H1 (cell line): Measurements from ENCODE around the gene ST3GAL2. TPM values are rescaled to one million over a fixed set of nuclear protein-coding genes. Genes with fewer than 3 reads are reported as not detected.

Experiments
- CTCF ChIA-PET: fragments of 300-600 bp; sonication (Branson Sonifier 250); formaldehyde crosslinking; loops from one replicate; lab custom pipeline; 2021; ENCODE audit not compliant: partially characterized antibody; lab: Charles Lee
- POLR2A ChIA-PET: fragments of 300-600 bp; sonication (Branson Sonifier 250); formaldehyde crosslinking; loops from one replicate; lab custom pipeline; 2021; ENCODE audit warnings: inconsistent platforms; ENCODE audit not compliant: partially characterized antibody; lab: Charles Lee
- DNase-seq, 2 experiments: peaks; one replicate each; pipeline versions ENCODE4 v3.0.0 to v3.0.0-alpha.2; 2010 to 2022; ENCODE audit warnings: low spot score in 2 of 2, low read depth in 1 of 2, mixed read lengths in 1 of 2
- FAIRE-seq: peaks from 2 replicates; lab custom pipeline; 2011; peaks lifted over from hg19 to GRCh38; lab: Jason Lieb, UNC
- H2AFZ ChIP-seq: 2 replicates; pipeline ENCODE4 v1.8.1; 2012; ENCODE audit warnings: low read length, inconsistent platforms
- H2AK5ac ChIP-seq: 2 replicates; pipeline ENCODE4 v1.6.1; 2013; ENCODE audit warnings: low read depth, low read length
- H2BK120ac ChIP-seq: replicated peaks from 2 replicates; pipeline ENCODE3; 2013; ENCODE audit warnings: low read depth, low read length, inconsistent platforms
- H2BK12ac ChIP-seq: 2 replicates; pipeline ENCODE4 v1.6.1; 2013; ENCODE audit warnings: low read depth, low read length
- H2BK15ac ChIP-seq: 2 replicates; pipeline ENCODE4 v1.6.1; 2013; ENCODE audit warnings: low read length
- H2BK20ac ChIP-seq: 2 replicates; pipeline ENCODE4 v1.6.1; 2013; ENCODE audit warnings: low read length
- H2BK5ac ChIP-seq: 2 replicates; pipeline ENCODE4 v1.6.1; 2013; ENCODE audit warnings: low read depth, low read length
- H3K14ac ChIP-seq: 2 replicates; pipeline ENCODE4 v1.6.1; 2013; ENCODE audit warnings: inconsistent platforms; ENCODE audit not compliant: insufficient read length
- H3K18ac ChIP-seq: 2 replicates; pipeline ENCODE4 v1.6.1; 2013; ENCODE audit warnings: low read length; ENCODE audit errors: extremely low read depth
- H3K23ac ChIP-seq: 2 replicates; pipeline ENCODE4 v1.6.1; 2013; ENCODE audit warnings: inconsistent platforms; ENCODE audit not compliant: insufficient read length
- H3K23me2 ChIP-seq: 2 replicates; pipeline ENCODE4 v1.6.1; 2013; ENCODE audit warnings: low read depth, low read length
- H3K27ac ChIP-seq: 2 replicates; pipeline ENCODE4 v1.6.1; 2011; ENCODE audit warnings: low read depth, low read length, inconsistent platforms
- H3K27me3 ChIP-seq, 4 experiments: replicated peaks in 1 of 4; 1 replicate in 1 of 4; 2 replicates in 3 of 4; pipeline versions ENCODE4 v1.6.1 to v1.8.1; 2011 to 2013; ENCODE audit warnings: low read length in 3 of 4, mild to moderate bottlenecking in 3 of 4, inconsistent platforms in 2 of 4, mixed read lengths in 2 of 4, moderate library complexity in 1 of 4; ENCODE audit not compliant: control insufficient read depth in 3 of 4, insufficient read depth in 3 of 4; ENCODE audit errors: extremely low read depth in 1 of 4
- H3K36me3 ChIP-seq, 4 experiments: 2 replicates each; pipeline versions ENCODE4 v1.6.1 to v1.8.1; 2011 to 2013; ENCODE audit warnings: mild to moderate bottlenecking in 4 of 4, low read length in 3 of 4, moderate library complexity in 2 of 4, control low read depth in 1 of 4, inconsistent platforms in 1 of 4; ENCODE audit not compliant: insufficient read depth in 4 of 4, control insufficient read depth in 2 of 4
- H3K4ac ChIP-seq: replicated peaks from 2 replicates; pipeline ENCODE3; 2013; ENCODE audit warnings: low read length, low read depth, mixed read lengths, inconsistent platforms; ENCODE audit not compliant: insufficient read length
- H3K4me1 ChIP-seq, 4 experiments: replicated peaks in 1 of 4; 1 replicate in 1 of 4; 2 replicates in 3 of 4; pipeline versions ENCODE4 v1.6.1 to v1.8.1; 2011 to 2013; ENCODE audit warnings: low read length in 3 of 4, inconsistent platforms in 2 of 4, mixed read lengths in 1 of 4; ENCODE audit not compliant: insufficient read depth in 4 of 4, control insufficient read depth in 3 of 4
- H3K4me2 ChIP-seq, 2 experiments: 2 replicates each; pipeline versions ENCODE4 v1.6.1 to v1.8.1; 2011 to 2013; ENCODE audit warnings: low read depth in 2 of 2, low read length in 2 of 2, control low read depth in 1 of 2, inconsistent platforms in 1 of 2, mild to moderate bottlenecking in 1 of 2; ENCODE audit not compliant: insufficient read depth in 1 of 2
- H3K4me3 ChIP-seq, 4 experiments: fragments of 200-600, 300-600 bp in 1 of 4; sonication (generic), shearing (Covaris generic), sonication (Bioruptor Twin) in 1 of 4; 2 replicates each; pipeline versions ENCODE4 v1.5.1 to v1.8.1; 2011 to 2016; ENCODE audit warnings: low read length in 4 of 4, low read depth in 3 of 4, control low read depth in 2 of 4, inconsistent platforms in 2 of 4, mild to moderate bottlenecking in 2 of 4, mixed read lengths in 1 of 4, moderate library complexity in 1 of 4; ENCODE audit not compliant: insufficient read depth in 2 of 4; ENCODE audit errors: extremely low read depth in 1 of 4
- H3K56ac ChIP-seq: replicated peaks from 2 replicates; pipeline ENCODE3; 2013; ENCODE audit warnings: low read depth, mild to moderate bottlenecking, mixed read lengths, low read length, inconsistent platforms; ENCODE audit not compliant: insufficient read length
- H3K79me1 ChIP-seq: 2 replicates; pipeline ENCODE4 v1.6.1; 2013; ENCODE audit warnings: low read depth, low read length, control low read depth
- H3K79me2 ChIP-seq, 2 experiments: 2 replicates each; pipeline versions ENCODE4 v1.6.1 to v1.8.1; 2012 to 2013; ENCODE audit warnings: low read length in 2 of 2, mild to moderate bottlenecking in 2 of 2, inconsistent platforms in 1 of 2; ENCODE audit not compliant: insufficient read depth in 2 of 2, control insufficient read depth in 1 of 2
- H3K9ac ChIP-seq, 4 experiments: replicated peaks in 1 of 4; 1 replicate in 1 of 4; 2 replicates in 3 of 4; pipeline versions ENCODE4 v1.6.1 to v1.8.1; 2011 to 2013; ENCODE audit warnings: low read depth in 3 of 4, low read length in 3 of 4, control low read depth in 2 of 4, mild to moderate bottlenecking in 2 of 4, moderate library complexity in 2 of 4, inconsistent platforms in 1 of 4; ENCODE audit errors: extremely low read depth in 1 of 4
- H3K9me3 ChIP-seq, 2 experiments: 2 replicates each; pipeline versions ENCODE4 v1.6.1 to v1.8.1; 2012 to 2013; ENCODE audit warnings: mild to moderate bottlenecking in 2 of 2, moderate library complexity in 2 of 2, control low read depth in 1 of 2, inconsistent platforms in 1 of 2, low read depth in 1 of 2, low read length in 1 of 2, mixed read lengths in 1 of 2; ENCODE audit not compliant: insufficient read depth in 2 of 2
- H4K20me1 ChIP-seq, 2 experiments: replicated peaks in 1 of 2; 2 replicates each; pipeline versions ENCODE3 to v1.8.1; 2011 to 2013; ENCODE audit warnings: inconsistent platforms in 2 of 2, low read length in 2 of 2, mild to moderate bottlenecking in 1 of 2; ENCODE audit not compliant: insufficient read depth in 2 of 2, control insufficient read depth in 1 of 2
- H4K5ac ChIP-seq: 2 replicates; pipeline ENCODE4 v1.6.1; 2013; ENCODE audit warnings: low read length, low read depth, mixed read lengths, inconsistent platforms; ENCODE audit not compliant: insufficient read length
- H4K8ac ChIP-seq: 2 replicates; pipeline ENCODE4 v1.8.0; 2013; ENCODE audit warnings: mild to moderate bottlenecking, moderate library complexity, low read length, inconsistent platforms; ENCODE audit not compliant: insufficient read depth; ENCODE audit errors: extremely low read depth
- H4K91ac ChIP-seq: replicated peaks from 2 replicates; pipeline ENCODE3; 2013; ENCODE audit warnings: low read length, mixed read lengths, inconsistent platforms; ENCODE audit not compliant: insufficient read length
- CREB1 ChIP-seq: IDR thresholded peaks from 2 replicates; pipeline ENCODE4 v1.6.1; 2012; ENCODE audit warnings: inconsistent platforms
- CTCF ChIP-seq, 3 experiments: IDR thresholded peaks; 1 replicate in 2 of 3; 2 replicates in 1 of 3; pipeline versions ENCODE4 v1.5.1 to v1.6.1; 2011; ENCODE audit warnings: low read length in 3 of 3, mild to moderate bottlenecking in 3 of 3, inconsistent platforms in 2 of 3, low read depth in 1 of 3, moderate library complexity in 1 of 3; ENCODE audit not compliant: insufficient read depth in 1 of 3; ENCODE audit errors: control extremely low read depth in 1 of 3
- EP300 ChIP-seq, 2 experiments: IDR thresholded peaks; 1 replicate in 1 of 2; 2 replicates in 1 of 2; pipeline ENCODE4 v1.6.1; 2011 to 2012; ENCODE audit warnings: low read depth in 2 of 2, low read length in 2 of 2, mild to moderate bottlenecking in 2 of 2, borderline replicate concordance in 1 of 2, inconsistent platforms in 1 of 2, moderate library complexity in 1 of 2
- FOSL1 ChIP-seq: IDR thresholded peaks from 2 replicates; pipeline ENCODE4 v1.6.1; 2011; ENCODE audit warnings: mild to moderate bottlenecking, low read depth, low read length, moderate library complexity; ENCODE audit not compliant: insufficient read depth
- GABPA ChIP-seq: IDR thresholded peaks from 2 replicates; pipeline ENCODE4 v1.6.1; 2011; ENCODE audit warnings: mild to moderate bottlenecking, low read length, moderate library complexity, borderline replicate concordance; ENCODE audit not compliant: insufficient read depth
- JUN ChIP-seq: IDR thresholded peaks from 2 replicates; pipeline ENCODE4 v1.6.1; 2011; ENCODE audit warnings: low read depth, mild to moderate bottlenecking, improper control_type of control experiment, low read length
- JUND ChIP-seq: IDR thresholded peaks from 2 replicates; pipeline ENCODE4 v1.6.1; 2011; ENCODE audit warnings: mild to moderate bottlenecking, improper control_type of control experiment, low read length
- RAD21 ChIP-seq, 2 experiments: IDR thresholded peaks in 1 of 2; conservative IDR thresholded peaks in 1 of 2; 2 replicates each; pipeline ENCODE4 v1.6.1; 2011; ENCODE audit warnings: low read depth in 2 of 2, low read length in 2 of 2, improper control_type of control experiment in 1 of 2, inconsistent platforms in 1 of 2, mild to moderate bottlenecking in 1 of 2, moderate library complexity in 1 of 2
- RXRA ChIP-seq: IDR thresholded peaks from 2 replicates; pipeline ENCODE4 v1.6.1; 2011; ENCODE audit warnings: low read depth, mild to moderate bottlenecking, low read length, moderate library complexity; ENCODE audit not compliant: insufficient read depth
- SIRT6 ChIP-seq: IDR thresholded peaks from one replicate; pipeline ENCODE4 v1.7.1; 2012; ENCODE audit warnings: low read length, inconsistent platforms
- TEAD4 ChIP-seq: IDR thresholded peaks from 2 replicates; pipeline ENCODE4 v1.6.1; 2012; ENCODE audit warnings: low read depth, low read length, inconsistent platforms, mixed read lengths
- whole genome bisulfite sequencing, 2 experiments: shearing (Covaris generic) in 1 of 2; methylation state at CpG; one replicate each; pipeline versions ENCODE4 v1.1.6 to v1.1.7; 2013 to 2015; ENCODE audit warnings: low lambda C conversion rate in 2 of 2, mixed read lengths in 2 of 2, inconsistent platforms in 1 of 2, low coverage in 1 of 2, missing lambda C conversion rate in 1 of 2; ENCODE audit not compliant: insufficient replicate concordance in 2 of 2, insufficient coverage in 1 of 2, insufficient read length in 1 of 2; ENCODE audit errors: extremely low coverage in 1 of 2, missing lambda C conversion rate in 1 of 2; 5-methylcytosine and 5-hydroxymethylcytosine counted together
- polyA plus RNA-seq, 7 experiments: library from polyadenylated mRNA; depleted of rRNA in 3 of 7; stranded (reverse) in 5 of 7; unstranded in 2 of 7; fragments of >200 nt in 5 of 7; fragments of 200-250 nt in 2 of 7; gene quantifications; 1 replicate in 5 of 7; 2 replicates in 1 of 7; 4 replicates in 1 of 7; pipeline versions ENCODE4 v1.2.1 to v1.2.3, GENCODE V29; 2011 to 2013; ENCODE audit warnings: missing spikeins in 2 of 7, mixed read lengths in 2 of 7
- total RNA-seq: library from RNA; stranded (reverse); fragmentation: NEBNext Ultra II Directional; extraction: Animal tissue kit (Norgen Biotek cat#: 25700); gene quantifications from 2 replicates; pipeline ENCODE4 v1.2.1, GENCODE V29; 2021

ST3GAL2 gene
- total and polyA plus RNA-seq, 2 of the 8 experiments (the other 6 are each of a cell fraction or from before 2014, with no cell fraction given) = 14.4 to 39.7 TPM

- Histone ChIP-seq H4K8ac (no peak overlapping the region), H4K20me1 (peaks cover 6 to 18% of the 10 kb centered on the region in 2 experiments), H3K27ac (no peak overlapping the region), H3K4me1 (peaks cover under 1 to 27% (median 19%) of the 10 kb centered on the region in 4 experiments), H2BK120ac (no peak overlapping the region), H3K27me3 (no peaks in the 10 kb centered on the region), H3K18ac (no peak overlapping the region), H2BK20ac (no peak overlapping the region), H3K79me2 (peaks cover 0 to 66% of the 10 kb centered on the region in 2 experiments; a peak in 2 of 4 replicates), H2BK12ac (no peak overlapping the region), H3K4me2 (no peak overlapping the region), H3K79me1 (peaks cover 15% of the 10 kb centered on the region), H3K23ac (no peak overlapping the region)
- no peak for FAIRE-seq
- TF ChIP-seq SIRT6 (no peak), RXRA (no peak), FOSL1 (no peak), CTCF (IDR thresholded peaks at IDR 0.05; ENCODE audit: control extremely low read depth in 1 of 3, insufficient read depth in 1 of 3, low read depth in 1 of 3, low read length in 3 of 3) (no peak), TEAD4 (no peak), RAD21 (IDR thresholded peaks at IDR 0.05 in 1 of 2, conservative IDR thresholded peaks at IDR 0.05 in 1 of 2; ENCODE audit: low read depth in 2 of 2, low read length in 2 of 2) (no peak), JUN (no peak), JUND (no peak), CREB1 (no peak), GABPA (no peak), EP300 (IDR thresholded peaks at IDR 0.05; ENCODE audit: borderline replicate concordance in 1 of 2, low read depth in 2 of 2, low read length in 2 of 2) (no peak)
- TF ChIP-seq, all 59 proteins: peak for 0
- no peak overlapping the region for H3K9ac ChIP-seq
- H2AFZ ChIP-seq = no peak overlapping the region
- H3K14ac ChIP-seq = no peak overlapping the region
- no peak overlapping the region for H2AK5ac ChIP-seq
- H3K4ac ChIP-seq = no peak overlapping the region
- 85% methylated on average over 4 of the region's 4 CpGs; no CpG with 5 or more reads in 1 of the 2 experiments for WGBS, 2 experiments
- no peaks in the 10 kb centered on the region for H3K9me3 ChIP-seq
- no peak for DNase-seq
- H3K4me3 ChIP-seq = no peak overlapping the region
- no peak overlapping the region for H4K91ac ChIP-seq
- no peak overlapping the region for H2BK5ac ChIP-seq
- ChIA-PET POLR2A (interaction anchor here (1.0 to 1.8 kb wide), 3 partner anchors 10 to 24 kb away, joined by 3 to 5 read pairs (median 4); partner anchors contain the start of gene ST3GAL2), CTCF (interaction anchor here (0.6 to 2.8 kb wide), 5 partner anchors 11 to 43 kb away, joined by 3 to 11 read pairs (median 6); no protein-coding TSS in a partner anchor)
- H2BK15ac ChIP-seq = no peak overlapping the region
- no peak overlapping the region for H3K56ac ChIP-seq
- no peak overlapping the region for H4K5ac ChIP-seq
- no peaks in the 10 kb centered on the region for H3K23me2 ChIP-seq
- no peaks in the 10 kb centered on the region for H3K36me3 ChIP-seq
Observed at GRCh38 chr16:70422543-70422942, 16.4 kb downstream of the ST3GAL2 start.
